GM23338 (cell line): ENCODE data around the gene OSGIN1.

Experiments used
- CTCF ChIP-seq, 2 experiments: fragments of 200-600 bp in 1 of 2; sonication (generic) in 1 of 2; conservative IDR thresholded peaks; 2 replicates each; pipeline versions ENCODE4 v1.5.1 to v1.6.1; 2016 to 2017; ENCODE audit warnings: antibody characterized with exemption in 2 of 2, low read depth in 2 of 2, mild to moderate bottlenecking in 2 of 2, moderate library complexity in 1 of 2
- ETS1 ChIP-seq: IDR thresholded peaks from 2 replicates; pipeline ENCODE4 v1.6.1; 2016; ENCODE audit warnings: antibody characterized with exemption
- EZH2 ChIP-seq: fragments of 200-600 bp; sonication (generic); IDR thresholded peaks from one replicate; pipeline ENCODE4 v1.8.0; 2017; ENCODE audit warnings: antibody characterized with exemption, mild to moderate bottlenecking, low read depth; ENCODE audit not compliant: unreplicated experiment
- POLR2AphosphoS5 ChIP-seq: IDR thresholded peaks from 2 replicates; pipeline ENCODE4 v1.6.1; 2016; ENCODE audit warnings: antibody characterized with exemption, low read depth

- TF ChIP-seq CTCF (conservative IDR thresholded peaks at IDR 0.05; ENCODE audit: low read depth in 2 of 2), result no peak
- no peak for TF ChIP-seq EZH2
- TF ChIP-seq ETS1, result no peak
- no peak for TF ChIP-seq POLR2AphosphoS5
Measured at GRCh38 chr16:83966153-83966696, 13.2 kb downstream of the OSGIN1 start.
